Measurements from ENCODE around the gene GP2. TPM values are rescaled to one million over a fixed set of nuclear protein-coding genes. Genes with fewer than 3 reads are reported as not detected.

Gene GP2
- polyA plus RNA-seq, 1 donor, result not detected

DNA sequence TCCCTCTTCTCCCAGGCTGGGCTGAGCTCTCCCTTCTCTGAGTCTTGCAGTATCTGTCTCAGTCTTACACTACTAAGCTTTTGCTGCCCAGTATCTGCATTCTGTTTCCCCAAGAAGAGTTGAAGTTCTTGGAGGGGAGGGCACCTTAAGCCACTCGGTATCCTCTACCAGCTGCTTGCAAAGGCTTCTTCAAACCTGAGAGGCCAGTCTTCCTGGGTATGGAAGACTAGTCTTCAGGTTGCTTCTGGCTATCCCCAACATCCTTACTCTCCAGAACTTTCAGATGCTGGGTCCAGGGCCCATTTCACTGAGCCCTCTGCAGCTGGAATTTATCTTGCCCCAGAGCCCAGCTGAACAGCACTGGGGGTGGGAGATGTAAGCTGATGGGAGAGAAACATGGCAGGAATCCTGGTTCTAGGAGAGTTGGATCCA lies 20.1 kb downstream of the GP2 start:
- DNase-seq (ENCODE audit: low read depth), result no peak

DNA sequence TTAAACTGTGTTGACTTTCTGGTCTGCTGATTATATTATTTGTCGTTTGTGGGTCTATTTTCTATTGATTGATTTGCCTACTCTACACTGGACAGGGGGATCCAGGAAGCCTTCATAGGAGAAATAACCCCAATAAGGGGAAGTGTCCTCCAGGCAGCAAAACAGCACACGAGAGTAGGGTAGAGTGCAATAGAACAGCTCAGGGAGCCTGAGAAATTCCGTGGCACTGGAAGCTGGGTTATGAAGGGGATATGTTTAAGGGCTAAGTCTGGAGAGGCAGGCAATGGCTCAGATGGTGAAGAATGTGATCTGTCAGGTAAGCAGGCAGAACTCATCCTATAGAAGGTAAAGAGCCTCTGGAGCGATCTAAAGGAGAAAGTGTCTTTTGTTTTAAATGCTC lies 20.9 kb downstream of the GP2 start:
- DNase-seq (ENCODE audit: low read depth), result no peak

DNA sequence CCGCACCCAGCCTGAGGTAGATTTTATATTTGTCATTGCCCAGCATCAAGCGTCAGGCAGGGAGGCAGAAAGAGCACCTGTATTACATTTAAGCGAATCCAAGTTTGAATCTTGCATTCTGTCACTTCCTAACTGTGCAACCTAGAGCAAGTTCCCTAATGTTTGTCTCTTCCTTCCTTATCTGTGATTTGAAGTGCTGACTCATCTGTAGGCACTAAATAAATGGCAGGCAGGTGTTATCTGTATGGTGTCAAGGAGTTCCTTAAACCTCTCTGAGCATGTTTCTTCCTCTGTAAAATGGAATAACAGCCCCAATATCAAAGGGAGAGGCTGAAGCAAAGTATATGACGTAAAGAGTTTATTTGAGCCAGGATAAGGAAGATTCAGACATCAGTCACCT lies 24.3 kb downstream of the GP2 start:
- no peak for DNase-seq (ENCODE audit: low read depth)

DNA sequence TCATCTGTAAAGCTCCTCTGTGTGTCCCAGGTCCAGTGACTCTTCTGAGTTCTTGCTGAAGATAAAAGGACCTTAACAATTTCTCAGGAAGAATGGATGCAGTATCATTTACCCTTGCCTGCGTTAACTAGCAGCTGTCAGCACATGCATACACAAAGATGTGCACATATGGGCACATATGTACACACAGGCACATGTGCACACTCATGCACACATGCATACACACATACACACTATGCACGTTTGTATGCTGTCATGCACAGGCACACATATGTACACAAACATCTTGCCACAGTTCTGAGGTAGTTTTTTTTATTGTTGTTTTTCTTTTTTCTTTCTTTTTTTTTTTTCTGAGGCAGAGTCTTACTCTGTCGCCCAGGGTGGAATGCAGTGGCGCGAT lies 24.9 kb downstream of the GP2 start:
- DNase-seq (ENCODE audit: low read depth), result no peak

DNA sequence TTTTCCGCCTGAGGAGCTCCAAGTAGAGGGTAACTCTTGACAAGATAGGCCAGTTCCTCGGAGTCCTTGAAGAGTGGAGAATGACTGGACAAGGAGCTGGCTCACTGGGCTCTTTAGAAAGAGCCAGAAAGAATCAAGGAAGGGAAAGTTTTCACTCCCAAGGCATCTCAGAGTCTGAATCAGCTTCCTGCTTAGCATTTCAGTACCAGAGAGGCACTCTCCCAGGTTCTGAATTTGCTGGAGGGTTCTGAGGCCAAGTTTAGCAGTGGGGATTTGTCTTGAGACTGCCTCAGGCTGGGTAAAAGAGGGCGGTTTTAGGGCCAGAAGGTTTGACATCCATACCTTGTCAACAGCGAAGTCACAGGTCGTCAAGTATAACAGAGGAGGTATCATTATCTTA lies 25.5 kb downstream of the GP2 start:
- no peak for DNase-seq (ENCODE audit: low read depth)

DNA sequence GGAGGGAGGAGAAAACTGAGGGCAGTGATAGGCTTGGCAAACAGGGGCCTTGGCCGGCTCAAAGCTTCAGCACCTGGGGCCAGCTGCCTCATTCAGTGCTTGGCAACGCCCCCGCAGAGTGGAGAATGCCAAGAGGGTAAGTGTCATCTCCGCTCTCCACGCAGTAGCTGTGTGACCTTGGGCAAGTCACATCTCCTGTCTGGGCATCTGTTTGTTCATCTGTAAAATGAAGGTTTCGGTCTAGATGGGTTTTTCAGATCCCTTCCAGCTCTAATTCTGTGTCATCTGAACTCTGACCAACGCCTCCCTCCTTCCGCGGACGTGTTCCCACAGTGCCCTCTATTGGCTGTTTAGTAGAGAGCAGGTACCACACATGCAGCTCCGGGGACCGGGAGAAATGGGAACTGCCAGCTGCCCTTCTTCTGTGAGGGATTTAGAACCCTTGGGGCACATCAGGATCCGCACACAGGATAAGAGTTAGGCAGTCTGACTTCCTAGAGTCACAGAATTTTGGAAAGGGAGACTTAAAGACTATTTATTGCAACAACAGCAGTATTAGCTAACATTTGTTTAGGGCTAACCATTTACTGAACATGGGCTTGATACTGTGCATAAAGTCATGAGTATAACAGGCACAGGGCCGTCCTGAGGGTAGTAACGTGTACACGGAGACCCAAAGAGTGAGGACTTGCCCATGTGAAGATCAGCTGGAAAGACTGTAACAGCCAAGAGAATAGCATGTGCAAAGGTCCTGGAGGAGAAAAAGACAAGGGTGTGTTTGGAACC lies 26.8 kb downstream of the GP2 start:
- no peak for DNase-seq (ENCODE audit: low read depth)

DNA sequence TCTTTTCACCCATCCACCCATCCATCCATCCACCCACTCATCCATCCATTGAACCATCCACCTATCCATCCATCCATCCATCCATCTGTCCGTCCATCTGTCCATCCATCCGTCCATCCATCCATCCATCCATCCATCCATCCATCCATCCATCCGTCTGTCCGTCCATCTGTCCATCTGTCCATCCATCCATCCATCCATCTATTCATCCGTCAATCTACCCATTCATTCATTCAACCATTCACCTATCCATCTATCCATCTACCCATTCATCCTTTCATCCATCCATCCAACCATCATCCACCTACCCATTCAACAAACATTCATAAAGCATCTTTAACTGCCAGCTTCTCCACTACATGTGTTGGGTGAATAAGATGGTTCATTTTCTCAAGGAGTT lies 28.9 kb downstream of the GP2 start:
- no peak for DNase-seq (ENCODE audit: low read depth)

DNA sequence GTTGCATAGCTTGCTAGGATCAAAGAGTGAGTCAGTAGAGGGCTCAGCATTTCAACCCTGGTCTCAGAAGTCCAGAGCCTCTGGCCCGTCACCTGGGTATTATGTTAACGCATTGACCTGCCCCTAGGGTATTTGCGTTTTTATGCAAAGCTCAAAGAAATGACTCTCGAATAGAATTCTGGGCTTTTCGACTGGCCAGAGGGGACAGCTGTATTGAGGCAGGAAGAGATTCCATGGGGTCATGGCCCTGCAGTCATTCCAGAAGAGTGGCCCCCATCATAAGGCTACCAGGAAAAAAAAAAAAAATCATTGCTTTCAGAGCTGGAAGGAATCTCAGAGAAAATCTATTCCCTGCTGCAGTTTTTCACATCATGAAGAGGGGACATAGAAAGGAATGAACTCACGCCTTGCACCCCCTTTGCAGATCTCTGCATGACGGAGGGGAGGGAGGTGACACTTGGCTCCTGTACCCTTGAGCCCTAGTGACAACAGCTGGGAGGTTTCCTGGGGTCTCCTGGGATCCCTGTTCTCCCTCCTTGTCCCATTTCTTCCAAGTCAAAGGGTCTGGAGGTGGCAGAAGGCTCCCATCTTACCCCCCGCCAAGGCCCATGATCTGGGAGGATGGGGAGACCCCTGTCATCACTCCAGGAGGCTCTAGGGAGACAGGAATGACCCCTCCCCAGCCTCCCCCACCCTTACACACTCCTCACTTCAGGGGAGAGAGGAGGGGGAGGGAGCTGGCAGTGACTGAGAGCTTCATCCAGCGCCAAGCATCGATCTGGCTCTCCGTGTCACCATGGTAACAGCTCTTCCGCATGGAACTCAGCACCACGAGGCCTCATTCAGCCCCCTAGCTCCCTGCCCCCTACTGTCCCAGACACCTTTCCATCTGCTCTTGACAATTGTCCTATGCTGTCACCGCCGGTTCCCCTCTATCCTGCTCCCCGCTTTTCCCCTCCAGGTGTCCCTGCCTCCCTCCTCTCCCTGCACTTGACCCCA lies 35.8 kb downstream of the GP2 start:
- DNase-seq (ENCODE audit: low read depth), result no peak

DNA sequence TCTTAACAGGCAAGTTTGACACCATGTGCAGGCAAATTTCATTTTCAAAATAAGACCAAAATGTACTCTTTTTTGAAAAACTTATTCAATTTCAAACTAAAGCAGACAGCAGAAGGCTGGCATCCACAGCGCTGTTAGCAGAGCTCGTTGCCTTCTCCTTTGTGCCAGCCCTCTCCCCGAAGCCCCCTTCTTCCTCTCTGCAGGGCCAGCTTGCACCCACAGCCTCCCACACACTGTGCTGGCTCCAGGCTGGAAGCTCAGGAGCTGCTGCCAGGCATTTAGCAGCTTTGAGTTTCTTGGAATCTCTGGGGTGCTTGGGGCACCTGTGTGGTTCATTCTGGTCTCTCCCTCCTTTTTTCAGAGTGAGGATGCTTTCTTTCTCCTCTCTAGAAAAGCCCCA lies 37.7 kb downstream of the GP2 start:
- no peak for DNase-seq (ENCODE audit: low read depth)

DNA sequence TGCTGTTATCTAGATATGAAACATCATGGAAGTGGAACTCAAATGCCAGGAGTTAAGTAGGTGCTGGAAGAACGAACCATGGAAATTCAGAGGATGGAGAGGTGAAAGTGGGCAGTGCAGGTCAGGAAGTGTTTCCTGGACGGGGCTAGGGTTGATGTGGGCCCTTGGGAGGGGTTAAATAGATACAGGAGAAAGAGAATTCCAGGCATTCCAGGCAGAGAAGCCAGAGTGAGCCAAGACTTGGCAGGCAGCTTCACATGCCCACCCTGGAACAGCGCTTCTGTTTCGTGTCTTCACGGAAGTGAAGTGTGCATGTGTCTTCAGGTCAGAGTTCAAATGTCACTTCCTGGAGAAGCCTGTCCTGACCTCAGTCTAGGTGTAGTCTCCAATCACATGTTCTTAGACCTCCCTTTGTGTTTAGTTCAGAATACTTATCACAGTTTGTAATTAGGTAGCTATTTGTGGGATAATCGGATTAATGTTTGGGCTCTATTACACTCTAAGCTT lies 41.3 kb downstream of the GP2 start:
- DNase-seq (ENCODE audit: low read depth), result no peak

DNA sequence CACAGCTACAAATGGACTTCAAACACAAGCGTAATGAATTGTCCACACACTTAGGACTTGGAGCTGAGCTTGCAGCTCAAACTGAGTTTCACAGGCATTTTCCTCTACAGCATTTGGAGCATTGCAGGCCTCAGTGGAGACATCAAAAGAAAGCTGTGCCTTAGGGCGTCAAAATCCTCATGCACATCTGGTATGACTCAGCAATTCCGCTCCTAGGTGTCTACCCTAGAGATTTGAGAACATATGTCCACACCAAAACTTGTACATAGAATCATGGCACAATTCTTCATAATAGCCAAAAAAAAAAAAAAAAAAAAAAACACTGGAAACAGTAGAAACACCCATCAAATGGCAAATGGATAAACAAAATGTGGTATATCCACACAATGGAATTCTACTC lies 47.1 kb downstream of the GP2 start:
- no peak for DNase-seq (ENCODE audit: low read depth)

DNA sequence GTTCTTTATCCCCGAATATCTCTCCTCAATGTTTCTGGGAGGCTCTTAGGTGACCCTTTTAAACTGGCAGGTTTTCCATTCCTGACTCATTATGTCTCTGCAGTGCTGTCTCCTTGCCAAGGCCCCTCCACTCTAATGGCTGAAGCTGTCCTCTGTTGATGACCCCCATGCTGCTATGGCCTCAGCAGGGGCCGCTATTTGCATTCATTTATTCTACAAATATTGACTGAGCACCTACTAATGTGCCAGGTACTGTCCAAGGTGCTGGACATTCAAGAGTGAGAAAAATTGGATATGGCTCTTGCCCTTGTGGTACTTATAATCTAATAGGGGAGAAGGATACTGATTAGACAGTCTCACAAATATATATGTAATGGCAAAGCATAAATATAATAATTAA lies 55.4 kb downstream of the GP2 start:
- no peak for DNase-seq (ENCODE audit: low read depth)

DNA sequence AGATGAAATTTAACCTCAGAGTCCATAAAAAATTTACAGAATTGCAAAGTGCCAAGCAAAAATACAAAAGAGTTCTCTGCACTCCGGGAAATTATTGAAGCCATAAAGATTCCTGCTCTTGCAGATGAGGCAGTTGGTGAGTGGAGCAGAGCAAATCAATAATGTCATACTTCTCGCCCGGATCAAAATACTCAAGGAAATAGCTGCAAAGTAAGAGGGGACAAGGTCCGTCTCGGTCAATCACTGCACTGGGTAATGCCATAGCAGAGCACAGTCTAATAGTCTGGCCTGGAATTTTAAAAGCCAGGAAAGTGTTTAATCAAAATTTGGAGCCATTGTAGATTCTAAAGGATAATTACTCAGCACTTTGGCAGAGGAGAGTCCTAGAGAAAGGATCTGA lies 58.9 kb downstream of the GP2 start:
- no peak for DNase-seq (ENCODE audit: low read depth)

DNA sequence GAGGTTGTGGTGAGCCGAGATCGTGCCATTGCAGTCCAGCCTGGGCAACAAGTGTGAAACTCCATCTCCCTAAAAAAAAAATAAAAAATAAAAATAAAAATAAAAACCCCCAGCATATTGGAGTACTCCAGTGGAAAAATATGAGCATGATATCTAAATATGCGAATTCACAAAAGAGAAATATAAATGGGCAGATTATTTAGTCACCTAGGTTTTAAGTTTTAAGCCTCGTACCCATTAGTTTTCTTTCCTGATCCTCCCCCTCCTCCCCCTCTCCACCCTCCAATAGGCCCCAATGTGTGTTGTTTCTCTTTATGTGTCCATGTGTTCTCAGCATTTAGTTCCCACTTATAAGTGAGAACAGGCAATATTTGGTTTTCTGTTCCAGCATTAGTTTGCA lies 62.3 kb downstream of the GP2 start:
- DNase-seq (ENCODE audit: low read depth), result no peak

DNA sequence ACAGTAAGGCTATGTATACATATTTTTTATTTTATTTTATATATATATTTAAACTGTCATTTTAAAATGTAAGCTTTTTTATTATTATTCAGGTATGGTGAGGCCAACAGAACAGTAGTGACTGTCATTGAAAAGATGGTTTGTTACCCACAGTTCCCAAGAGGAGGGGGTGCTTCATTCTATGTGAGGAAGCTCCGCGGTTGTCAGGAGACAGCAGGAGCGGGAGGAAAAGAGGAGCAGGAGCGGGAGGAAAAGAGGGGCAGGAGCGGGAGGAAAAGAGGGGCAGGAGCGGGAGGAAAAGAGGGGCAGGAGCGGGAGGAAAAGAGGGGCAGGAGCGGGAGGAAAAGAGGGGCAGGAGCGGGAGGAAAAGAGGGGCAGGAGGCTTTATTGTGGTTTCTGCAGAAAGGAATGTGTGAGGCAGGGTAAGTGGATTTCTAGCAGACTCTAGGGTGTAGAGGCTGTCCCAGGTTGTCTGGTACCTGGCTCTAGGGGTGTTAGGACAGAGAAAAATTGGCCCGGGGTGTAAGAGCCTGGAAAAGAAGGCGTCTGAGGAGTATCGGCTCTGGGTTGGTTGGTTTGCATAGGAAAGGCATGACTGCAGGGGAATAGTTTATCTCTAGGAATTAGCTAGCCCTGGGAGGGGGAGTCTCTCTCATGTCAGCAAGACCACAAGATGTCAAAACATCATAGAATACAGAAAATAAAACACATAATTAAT lies 64.0 kb downstream of the GP2 start:
- no peak for DNase-seq (ENCODE audit: low read depth)

DNA sequence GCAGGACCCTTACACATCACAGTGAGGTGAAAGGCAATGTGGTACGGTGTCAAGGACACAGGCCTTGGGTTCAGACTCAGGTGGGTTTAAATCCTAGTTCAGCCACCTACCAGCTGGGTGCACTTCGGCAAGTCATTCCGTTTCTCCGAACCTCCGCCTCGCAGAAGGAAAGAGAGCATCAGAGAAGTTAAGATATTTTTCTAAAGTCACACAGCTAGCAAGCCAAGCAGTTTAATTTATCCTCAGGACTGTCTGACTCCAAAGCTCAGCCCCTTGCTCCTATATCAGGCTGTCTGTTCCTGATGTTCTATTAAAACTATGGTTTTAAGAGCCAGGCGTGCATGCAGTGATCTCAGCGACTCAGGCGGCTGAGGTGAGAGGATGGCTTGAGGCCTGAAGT lies 65.1 kb downstream of the GP2 start:
- no peak for DNase-seq (ENCODE audit: low read depth)

DNA sequence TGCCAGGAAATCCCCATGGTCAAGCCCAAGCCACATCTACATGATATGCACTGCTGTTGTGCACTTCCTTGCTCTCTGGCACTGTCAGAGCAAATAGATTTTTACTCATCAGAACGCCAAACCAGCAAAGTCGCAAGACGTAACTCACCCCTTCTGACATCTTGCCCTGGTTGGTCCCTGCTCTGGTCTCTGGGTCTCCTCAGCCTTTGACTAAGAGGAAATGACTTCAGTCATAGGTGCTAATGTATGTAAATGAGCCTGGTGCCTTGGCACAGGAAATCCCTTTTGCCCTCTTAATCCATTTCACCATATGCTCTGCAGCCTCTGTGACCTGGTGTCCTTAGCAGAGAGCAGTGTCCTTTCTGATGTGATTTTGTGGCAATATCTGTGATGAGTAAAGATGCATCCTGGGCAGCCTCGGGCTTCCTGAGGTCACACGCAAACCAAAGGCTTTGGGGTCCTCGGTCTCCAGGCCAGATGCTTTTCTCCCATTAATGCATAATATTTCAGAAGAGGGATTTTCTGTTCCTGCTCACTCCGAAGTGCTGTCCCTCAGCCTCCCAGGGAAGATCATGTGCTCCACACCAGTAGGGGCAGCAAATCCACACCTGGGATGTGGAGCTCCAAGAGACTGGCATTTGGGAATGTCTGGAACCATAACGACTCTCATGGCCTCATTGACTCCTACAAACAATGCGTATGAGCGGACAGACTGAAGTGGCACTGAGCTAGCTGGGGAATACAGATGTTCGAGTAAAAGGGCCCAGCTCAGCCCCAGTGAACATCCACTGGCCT lies 66.9 kb downstream of the GP2 start:
- DNase-seq (ENCODE audit: low read depth), result no peak

All from forelimb muscle (tissue), 1 donor.